ENCODE measurements around the gene TYK2.
"Not testable (repeated sequence)": the region's sequence is repeated elsewhere in the genome, so short reads cannot be mapped to it uniquely, and the experiment has no call there.

TYK2 gene

GRCh38 chr19:10338940-10339339, 41.4 kb downstream of the TYK2 start:
- intact Hi-C loops (cut with DNase I) = loop anchor here (10.0 kb wide), 1 partner anchor 74 kb away; no protein-coding TSS in a partner anchor
- DNase-seq = no peak

- intact Hi-C loops (cut with DNase I) = loop anchor here (10.0 kb wide), 1 partner anchor 72 kb away; no protein-coding TSS in a partner anchor
- not testable (repeated sequence) for DNase-seq
Measured at GRCh38 chr19:10336725-10337124, 43.6 kb downstream of the TYK2 start.

GRCh38 chr19:10335352-10335985, 44.9 kb downstream of the TYK2 start:
- no peak for DNase-seq
- intact Hi-C loops (cut with DNase I) = loop anchor here (10.0 kb wide), 1 partner anchor 71 kb away; no protein-coding TSS in a partner anchor

GRCh38 chr19:10334588-10335351, 45.6 kb downstream of the TYK2 start:
- intact Hi-C loops (cut with DNase I) = loop anchor here (5.0 to 10.0 kb wide), 2 partner anchors 48 to 70 kb away; partner anchors contain the start of gene TYK2
- peak; percentile 49 to 96 (median 70) for DNase-seq

GRCh38 chr19:10333758-10334587, 46.4 kb downstream of the TYK2 start:
- no peak for DNase-seq
- intact Hi-C loops (cut with DNase I) = loop anchor here (5.0 to 10.0 kb wide), 2 partner anchors 48 to 69 kb away; partner anchors contain the start of gene TYK2

- DNase-seq = peak; percentile 96 to 99 (median 98)
- intact Hi-C loops (cut with DNase I) = loop anchor here (5.0 to 10.0 kb wide), 2 partner anchors 49 to 68 kb away; partner anchors contain the start of gene TYK2
Measured at GRCh38 chr19:10332965-10333757, 47.2 kb downstream of the TYK2 start, which contains the start of gene RAVER1. TSS of gene RAVER1 (minus strand) at chr19:10333529. CDS start at chr19:10333507, 22 bp downstream.

- intact Hi-C loops (cut with DNase I) = loop anchor here (5.0 to 10.0 kb wide), 2 partner anchors 50 to 68 kb away; partner anchors contain the start of gene TYK2
- no peak for DNase-seq
Measured at GRCh38 chr19:10332158-10332964, 48.0 kb downstream of the TYK2 start.

- intact Hi-C loops (cut with DNase I) = no loop called here
- no peak for DNase-seq
Measured at GRCh38 chr19:10329555-10329954, 50.8 kb downstream of the TYK2 start.

GRCh38 chr19:10328558-10329429, 51.6 kb downstream of the TYK2 start:
- DNase-seq = no peak
- intact Hi-C loops (cut with DNase I) = no loop called here

GRCh38 chr19:10327793-10328192, 52.6 kb downstream of the TYK2 start:
- no peak for DNase-seq
- intact Hi-C loops (cut with DNase I) = no loop called here

GRCh38 chr19:10325732-10326131, 54.6 kb downstream of the TYK2 start:
- intact Hi-C loops (cut with DNase I) = no loop called here
- DNase-seq = no peak

GRCh38 chr19:10321874-10322835, 58.2 kb downstream of the TYK2 start:
- DNase-seq = no peak
- intact Hi-C loops (cut with DNase I) = no loop called here

GRCh38 chr19:10321417-10321797, 59.0 kb downstream of the TYK2 start:
- DNase-seq = no peak
- intact Hi-C loops (cut with DNase I) = no loop called here

- no peak for DNase-seq
- intact Hi-C loops (cut with DNase I) = no loop called here
Measured at GRCh38 chr19:10320602-10321416, 59.6 kb downstream of the TYK2 start.

- DNase-seq = no peak
- intact Hi-C loops (cut with DNase I) = no loop called here
Measured at GRCh38 chr19:10318807-10319682, 61.3 kb downstream of the TYK2 start.

Data from posterior cingulate gyrus (tissue), 11 donors.